NCI-H1694 treated with DMSO at 0.1 percent for 48 hours (cell line): Measurements from ENCODE around the gene NR5A1.

Experiments used
- DNase-seq: peaks from one replicate; lab custom pipeline; 2025; lab: John Stamatoyannopoulos, UW

Gene NR5A1

DNA sequence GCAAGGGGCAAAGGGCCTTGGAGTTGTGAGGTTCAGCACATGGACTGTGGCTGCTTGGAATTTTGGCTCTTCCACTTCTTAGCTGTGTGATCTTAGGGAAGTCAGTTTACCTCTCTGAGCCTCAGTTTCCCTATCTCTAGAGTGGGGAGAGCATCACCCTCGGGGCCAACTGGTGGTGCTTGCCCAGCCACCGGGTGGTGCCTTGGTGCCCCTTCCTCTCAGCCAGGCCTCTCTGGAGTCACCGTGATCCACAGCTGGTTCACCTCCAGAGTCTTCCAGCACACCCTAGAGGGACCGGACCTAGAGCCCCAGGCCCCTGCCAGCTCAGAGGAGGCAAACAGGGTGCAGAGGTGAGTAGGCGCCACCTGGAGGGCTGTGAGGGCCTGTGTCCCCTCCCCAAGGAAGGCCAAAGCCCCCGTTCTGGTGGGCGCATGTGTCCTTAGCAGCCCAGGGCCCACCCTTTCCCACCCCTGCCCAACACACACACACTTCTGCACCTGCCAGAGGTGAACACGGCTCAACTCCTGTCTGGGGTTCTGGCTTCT, 49.2 kb downstream of the NR5A1 start:
- DNase-seq, result no peak

DNA sequence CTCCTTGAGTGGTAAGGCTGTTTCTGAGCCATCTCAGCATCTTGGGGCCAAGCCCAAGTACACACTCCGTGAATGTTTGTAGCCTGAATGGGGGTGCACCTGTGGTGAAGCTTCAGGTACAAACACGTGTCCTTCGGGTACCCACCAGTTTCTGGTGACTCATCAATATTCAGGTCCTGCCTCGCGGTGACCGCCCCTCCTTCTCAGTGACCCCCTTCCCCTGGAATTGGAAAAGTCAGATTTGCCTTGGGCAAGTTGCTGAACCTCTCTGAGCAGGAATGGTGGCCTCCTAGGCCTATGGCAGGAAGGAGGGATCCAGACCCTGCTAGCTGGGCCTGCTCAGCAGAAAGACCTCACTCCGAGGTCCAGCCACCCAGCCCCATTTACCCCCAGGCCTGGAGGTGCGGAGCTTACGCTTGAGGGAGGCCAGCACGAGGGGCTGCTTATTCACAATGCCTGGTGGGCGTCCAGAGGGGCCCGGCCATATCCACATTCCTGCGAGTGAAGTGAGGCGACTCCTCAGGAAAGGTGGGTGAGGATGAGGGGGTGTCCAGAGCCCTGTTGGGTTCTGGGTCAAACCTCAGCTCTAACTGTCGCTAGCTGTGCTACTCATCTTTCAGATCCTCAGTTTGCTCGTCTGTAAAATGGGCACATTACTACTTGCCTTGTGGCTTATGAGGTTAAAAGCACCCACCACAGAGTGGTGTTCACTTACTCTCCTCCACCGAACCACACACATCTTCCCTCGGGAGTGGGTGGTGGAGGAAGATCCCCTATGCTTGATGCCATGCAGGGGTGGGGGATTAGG, 49.9 kb downstream of the NR5A1 start:
- no peak for DNase-seq

DNA sequence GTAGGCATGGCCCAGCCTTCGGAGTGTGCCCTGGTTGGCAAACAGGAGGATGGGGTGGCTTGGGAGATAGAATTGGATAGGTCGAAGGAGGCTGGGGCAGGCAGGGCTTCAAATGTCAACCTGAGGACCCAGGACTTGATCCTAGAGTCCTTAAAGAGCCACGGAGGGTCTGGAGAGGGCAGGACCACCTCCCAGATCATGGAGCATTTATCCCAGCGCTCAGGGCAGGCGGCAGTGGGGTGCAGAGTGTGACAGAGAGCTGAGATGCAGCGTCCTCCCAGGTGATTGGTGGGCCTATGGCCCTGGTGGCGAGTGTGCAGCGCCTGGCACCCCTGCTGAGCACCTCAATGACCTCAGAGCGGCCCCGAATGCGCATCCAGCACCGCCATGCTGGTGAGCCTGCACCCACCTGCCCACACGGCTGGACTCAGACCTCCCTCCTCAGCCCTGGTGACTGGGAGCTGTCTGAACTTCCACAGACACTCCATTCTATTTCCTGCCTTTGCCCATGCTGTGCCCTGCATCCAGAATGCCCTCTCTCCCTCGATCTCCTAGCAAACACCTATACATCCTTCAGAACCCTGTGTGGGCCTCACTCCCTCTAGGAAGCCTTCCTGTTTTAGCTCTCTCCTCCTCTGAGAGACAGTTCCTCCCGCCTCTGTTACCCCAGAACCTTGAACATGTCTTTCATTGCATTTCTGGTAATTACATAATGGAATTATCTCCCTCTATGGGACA, 50.7 kb downstream of the NR5A1 start:
- DNase-seq, result no peak

DNA sequence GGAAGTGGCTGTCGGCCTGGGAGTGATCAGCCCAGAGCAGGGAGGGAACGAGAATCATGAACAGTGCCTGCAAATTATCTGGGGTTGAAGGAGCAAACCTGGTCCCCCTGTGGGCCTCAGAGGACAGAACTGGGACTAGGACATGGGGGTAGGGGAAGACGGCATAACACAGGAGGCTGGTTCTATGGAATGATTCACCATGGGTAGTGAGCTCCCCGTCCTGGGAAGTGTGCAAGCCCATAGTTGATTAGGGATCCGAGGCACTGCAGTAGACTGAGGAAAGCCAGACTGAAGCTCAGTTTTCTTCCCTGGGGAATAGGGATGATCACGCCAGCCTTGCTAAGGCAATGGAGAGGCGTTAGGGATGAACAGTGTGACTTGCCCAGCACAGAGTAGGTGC, 51.4 kb downstream of the NR5A1 start:
- no peak for DNase-seq

DNA sequence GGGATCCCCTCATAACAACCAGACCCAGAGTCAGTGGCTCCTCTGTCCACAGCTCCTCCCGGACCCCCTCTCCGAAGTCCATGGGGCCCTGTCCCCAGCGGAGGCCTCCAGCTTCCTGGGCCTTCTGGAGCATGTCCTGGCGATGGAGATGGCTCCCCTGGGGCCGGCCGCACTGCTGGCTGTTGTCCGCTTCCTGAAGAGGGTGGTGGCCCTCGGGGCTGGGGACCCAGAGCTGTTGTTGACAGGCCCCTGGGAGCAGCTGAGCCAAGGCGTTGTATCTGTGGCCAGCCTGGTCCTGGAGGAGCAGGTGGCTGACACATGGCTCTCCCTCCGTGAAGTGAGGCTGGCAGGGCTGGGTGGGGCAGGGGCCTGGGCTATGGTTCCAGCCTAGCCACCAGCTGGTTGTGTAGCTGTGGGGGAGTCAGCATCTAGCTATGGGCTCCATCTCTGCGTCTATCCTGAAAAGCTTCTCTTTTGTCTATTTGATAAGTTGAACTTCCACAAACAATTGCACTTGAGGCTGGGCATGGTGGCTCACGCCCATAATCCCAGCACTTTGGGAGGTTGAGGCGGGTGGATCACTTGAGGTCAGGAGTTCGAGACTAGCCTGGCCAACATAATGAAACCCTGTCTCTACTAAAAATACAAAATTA, 52.3 kb downstream of the NR5A1 start:
- DNase-seq, result no peak

DNA sequence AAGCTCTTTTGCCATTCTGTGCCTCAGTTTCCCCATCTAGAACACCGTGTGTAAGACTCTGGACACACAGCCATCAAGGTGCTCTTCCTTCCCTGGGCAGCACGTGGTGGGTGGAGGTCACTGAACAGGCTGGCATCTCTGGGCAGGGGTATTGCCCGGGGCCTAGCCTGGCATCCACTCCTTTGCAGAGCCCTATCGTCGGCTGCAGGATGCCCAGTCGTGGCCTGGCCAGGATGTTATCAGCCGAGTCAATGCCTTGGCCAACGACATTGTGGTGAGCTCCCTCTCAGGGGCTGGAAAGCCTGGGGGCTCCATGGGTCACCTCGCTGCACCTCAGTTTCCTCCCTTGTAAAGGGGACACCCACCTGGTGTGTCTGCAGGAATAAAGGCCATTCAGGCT, 52.9 kb downstream of the NR5A1 start:
- DNase-seq, result no peak

DNA sequence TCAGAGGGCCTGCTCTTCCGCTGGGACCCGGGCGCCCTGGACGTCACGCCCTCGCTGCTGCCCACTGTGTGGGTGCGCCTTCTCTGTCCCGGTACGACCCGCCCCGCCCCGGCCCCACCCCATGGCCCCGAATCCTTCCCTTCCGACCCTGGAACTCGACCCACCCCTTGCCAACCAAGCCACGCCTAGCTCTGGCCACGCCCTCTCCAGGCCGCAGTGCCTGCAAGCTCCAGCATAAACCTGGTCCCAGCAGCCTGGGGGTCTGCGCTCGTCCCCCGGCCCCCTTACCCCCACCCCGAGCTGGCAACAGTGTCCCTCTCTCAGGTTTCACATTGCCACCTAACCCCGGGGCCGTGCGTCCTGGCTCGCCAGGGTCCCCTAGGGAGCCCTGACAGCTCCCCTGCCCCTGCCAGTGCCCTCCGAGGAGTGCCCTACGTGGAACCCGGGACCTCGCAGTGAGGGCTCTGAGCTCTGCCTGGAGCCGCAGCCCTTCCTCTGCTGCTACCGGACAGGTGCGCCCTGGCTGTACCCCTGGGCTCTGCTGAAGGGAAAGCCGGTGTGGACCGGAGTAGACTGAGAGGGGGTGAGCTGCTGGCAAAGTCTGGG, 53.5 kb downstream of the NR5A1 start:
- no peak for DNase-seq

DNA sequence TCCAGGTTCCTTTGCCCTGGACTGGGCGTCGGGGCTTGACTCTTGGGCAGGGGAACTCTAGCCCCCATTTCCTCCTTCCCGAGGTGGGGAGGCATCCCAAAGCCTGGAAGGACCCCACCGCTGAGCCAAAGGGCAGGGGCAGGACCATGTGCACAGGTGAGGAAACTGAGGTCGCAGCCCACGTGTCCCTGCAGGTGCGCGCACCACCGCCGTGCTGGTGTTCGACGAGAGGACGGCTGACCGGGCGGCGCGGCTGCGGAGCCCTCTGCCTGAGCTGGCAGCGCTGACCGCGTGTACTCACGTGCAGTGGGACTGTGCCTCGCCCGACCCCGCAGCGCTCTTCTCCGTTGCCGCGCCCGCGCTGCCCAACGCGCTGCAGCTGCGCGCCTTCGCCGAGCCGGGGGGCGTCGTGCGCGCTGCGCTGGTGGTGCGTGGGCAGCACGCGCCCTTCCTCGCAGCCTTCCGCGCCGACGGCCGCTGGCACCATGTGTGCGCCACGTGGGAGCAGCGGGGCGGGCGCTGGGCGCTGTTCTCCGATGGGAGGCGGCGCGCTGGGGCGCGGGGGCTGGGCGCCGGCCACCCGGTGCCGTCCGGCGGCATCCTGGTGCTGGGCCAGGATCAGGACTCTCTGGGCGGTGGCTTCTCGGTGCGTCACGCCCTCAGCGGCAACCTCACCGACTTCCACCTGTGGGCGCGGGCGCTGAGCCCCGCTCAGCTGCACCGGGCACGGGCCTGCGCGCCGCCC, 54.2 kb downstream of the NR5A1 start:
- DNase-seq, result no peak

DNA sequence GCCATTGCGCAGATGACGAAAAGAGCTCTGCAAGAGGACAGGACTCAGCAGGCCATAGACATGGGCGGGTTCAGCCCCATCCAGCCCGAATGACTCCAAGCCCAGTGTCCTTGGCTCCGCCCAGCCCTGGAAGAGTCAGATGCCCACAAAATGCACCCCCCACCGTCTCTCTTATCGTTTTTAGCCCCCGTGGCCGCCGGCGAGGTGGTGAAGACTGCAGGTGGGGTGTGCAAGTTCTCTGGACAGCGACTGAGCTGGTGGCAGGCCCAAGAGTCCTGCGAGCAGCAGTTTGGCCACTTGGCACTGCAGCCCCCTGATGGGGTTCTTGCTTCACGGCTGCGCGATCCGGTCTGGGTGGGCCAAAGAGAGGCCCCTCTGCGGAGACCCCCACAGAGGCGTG, 54.9 kb downstream of the NR5A1 start:
- no peak for DNase-seq

DNA sequence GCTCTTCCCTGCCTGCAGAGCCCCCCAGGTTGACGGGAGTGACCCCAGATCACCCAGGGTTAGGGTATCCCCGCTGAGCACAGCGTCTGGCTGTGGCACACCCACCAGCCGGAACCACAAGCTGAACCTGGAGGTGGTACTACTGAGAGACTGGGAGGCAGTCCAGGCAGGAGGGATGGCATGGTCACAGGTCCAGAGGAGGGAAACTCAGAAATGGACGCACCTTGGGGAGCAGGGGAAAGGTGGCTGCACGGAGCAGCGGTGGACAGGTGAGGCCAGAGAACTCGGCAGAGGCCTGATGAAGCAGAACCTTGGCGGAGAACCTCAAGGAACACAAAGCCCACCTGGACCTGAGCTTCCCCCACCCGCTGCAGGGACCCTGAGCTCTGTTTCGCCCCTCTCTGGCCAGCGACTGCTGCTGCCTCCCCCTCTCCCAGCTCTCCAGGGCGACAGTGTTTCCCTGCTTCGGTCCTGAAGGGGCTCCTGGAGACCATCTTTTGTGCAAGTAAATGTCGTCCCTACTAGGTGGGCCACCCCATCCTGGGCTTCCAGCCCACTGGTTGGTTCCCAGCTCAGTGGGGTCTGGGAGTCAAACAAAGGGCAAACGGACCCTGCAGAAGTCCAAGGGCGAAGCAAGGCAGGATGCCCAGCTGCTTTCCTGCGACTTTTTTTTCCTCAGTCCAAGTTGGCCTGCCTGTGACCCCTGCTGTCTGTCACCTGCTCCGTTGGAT, 56.1 kb downstream of the NR5A1 start:
- no peak for DNase-seq

DNA sequence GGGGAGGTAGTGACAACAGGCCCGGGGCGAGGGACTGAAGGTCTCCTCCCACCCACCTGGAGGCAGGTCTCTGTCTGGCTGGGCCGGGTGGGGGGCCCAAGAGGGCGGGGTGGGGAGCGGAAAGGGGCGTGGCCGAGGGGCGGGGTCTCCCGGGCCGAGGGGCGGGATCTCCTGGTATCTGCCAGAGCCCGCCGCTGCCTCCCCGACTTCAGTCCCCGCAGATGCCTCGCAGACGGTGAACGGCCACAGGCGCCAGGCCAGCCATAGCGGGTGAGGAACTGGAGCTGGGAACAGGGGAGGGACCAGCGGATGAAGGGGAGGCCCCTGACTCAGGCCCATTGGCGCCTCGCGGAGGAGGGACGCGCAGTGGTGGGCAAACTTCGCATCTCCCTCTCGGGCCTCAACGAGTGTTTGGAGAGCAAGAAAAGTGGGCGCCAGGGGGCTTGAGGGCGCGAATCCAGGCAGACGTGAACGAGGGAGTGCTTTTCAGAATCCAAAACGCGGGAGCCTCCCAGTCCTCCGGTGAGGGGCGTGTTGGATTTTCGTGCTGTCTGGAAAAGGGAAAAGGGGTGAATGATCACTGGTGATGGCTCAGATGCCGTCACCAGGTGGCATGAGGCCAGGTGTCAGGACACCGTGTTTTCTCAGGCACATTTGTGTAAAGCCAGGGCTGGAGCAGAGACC, 56.8 kb downstream of the NR5A1 start, which contains the start of gene ADGRD2:
ADGRD2 (plus strand) TSS at position 211 of the 684 bp plus-strand sequence. CDS start 1,216 bp downstream, outside the sequence.
- DNase-seq, result no peak

DNA sequence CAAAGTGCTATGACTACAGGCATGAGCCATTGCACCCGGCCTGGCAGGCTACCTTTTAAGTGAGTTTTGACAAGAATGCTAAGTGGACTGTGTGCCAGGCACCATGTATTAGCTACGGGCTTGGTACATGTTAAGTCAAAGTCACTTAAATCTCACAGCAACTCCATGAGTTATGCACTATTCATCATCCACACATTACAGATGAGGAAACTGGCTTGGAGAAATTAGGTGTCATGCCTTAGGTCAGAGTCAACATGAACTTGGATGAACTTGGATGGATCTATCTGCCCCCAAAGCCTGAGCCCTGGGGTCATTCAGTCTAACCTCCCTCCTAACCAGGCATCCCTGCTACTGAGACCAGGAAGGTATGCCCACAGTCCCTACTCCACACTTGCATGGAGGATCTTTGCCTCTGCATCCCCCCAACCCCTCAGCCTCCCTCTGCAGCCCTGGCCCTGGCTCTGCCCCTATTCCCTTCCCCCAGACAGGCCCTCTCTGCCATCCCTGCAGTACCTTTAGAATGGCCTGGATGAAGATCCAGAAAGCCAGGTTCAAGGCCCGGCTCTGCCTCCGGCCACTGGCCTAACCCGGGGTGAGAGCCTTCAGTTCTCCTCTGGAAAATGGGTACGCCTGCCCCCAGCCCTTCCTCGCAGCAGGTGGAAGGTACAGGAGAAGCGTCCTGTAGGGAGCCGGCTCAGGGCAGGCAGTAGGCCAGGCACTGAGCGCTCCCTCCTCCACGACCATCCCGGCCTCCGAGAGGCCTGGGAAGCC, 57.6 kb downstream of the NR5A1 start:
- DNase-seq, result no peak

DNA sequence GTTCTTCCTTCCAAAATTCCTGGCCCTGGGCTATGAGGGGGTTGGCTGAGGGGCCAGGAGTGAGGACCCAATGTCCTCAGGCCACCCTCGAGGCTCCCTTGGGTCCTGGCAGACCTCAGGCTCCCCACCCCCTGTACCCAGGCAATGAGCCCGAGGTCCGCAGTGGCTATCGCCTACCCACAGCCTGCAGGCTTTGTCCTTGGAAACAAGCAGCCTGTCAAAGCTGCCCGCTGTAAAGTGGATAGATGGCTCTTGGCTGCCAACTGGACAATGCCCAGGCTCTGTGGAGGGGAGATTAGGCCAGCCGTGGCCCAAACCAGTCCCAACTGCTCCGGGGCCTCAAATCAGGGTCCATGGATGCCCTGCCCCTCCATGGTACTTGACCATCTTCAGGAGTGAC, 59.2 kb downstream of the NR5A1 start:
- no peak for DNase-seq

DNA sequence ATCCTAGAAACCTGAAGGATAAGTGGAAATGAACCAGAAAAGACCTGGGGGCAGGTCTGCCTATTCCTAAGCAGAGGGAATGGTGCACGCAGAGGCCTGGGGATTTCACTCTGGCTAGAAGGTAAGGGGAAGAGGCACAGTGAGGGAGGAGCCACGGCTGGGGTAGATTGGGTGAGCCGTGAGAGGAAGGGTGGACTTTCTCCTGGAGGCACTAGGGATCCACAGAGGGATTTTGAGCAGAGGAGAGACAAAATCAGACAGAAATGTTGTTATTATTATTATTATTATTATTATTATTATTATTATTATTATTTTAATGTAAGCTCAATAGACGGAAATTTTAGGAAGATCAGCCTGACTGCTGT, 59.9 kb downstream of the NR5A1 start:
- no peak for DNase-seq

DNA sequence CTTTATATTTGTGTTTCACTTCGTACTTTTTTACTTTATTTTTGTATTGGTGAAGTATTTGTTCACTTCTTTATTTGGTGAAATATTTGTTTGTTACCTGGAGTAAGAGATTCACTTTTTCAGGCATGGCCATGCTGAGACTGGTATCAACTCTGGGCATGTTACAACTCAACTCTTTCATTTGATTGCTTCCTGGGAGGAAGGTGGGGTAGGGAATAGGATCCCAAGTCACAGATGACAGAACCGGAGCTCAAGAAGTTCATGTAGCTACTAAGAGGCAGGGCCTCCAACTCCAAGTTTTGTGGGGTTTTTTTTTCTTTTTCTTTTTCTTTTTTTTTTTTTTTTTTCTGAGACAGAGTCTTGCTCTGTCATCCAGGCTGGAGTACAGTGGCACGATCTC, 63.0 kb downstream of the NR5A1 start:
- DNase-seq, result no peak

DNA sequence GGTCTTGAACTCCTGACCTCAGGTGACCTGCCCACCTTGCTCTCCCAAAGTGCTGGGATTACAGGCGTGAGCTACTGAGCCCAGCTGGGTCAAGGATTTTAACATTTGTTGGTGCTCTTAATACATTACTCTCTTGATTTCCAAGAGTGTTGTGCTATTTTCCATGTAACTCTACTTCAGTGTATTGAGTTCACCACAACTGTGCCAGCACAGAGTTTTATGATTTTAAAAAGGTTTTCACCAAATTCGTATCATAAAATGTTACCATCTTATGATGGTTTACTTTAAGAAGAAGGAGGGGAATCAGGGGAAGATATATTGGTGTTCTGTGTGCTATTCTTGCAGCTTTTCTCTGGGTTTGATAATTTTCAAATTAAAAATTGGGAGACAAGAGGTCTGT, 63.6 kb downstream of the NR5A1 start:
- DNase-seq, result no peak

DNA sequence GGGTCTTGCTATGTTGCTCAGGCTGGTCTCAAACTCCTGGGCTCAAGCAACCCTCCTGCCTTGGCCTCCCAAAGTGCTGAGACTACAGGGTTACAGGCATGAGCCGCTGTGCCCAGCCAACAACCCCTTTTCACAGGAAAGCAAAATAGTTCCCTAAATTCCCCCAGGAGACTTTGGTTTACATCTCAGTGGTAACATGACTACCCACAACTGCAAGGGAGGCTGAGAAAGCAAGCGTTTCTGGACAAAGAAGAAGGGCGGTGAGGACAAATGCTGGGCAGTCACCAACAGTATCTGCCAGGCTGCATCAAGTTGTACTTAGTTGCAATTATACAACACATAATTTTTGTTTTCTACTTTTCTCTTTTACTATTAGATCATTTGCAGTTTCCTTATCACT, 64.4 kb downstream of the NR5A1 start:
- DNase-seq, result no peak

DNA sequence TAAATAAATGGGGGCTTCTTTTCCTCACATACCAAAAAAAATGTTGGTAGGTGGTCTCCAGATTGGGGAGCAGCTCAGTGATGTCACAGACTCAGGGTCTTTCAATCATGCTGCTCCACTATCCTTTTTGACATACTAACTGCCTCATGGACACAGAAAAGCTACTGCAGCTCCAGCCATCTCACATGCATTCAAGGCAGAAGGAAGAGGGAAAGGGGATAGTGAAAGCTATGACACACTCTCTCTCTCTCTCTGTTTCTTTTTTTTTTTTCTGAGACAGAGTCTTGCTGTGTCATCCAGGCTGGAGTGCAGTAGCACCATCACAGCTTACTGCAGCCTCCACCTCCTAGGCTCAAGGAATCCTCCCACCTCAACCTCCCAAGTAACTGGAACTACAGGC, 64.8 kb downstream of the NR5A1 start:
- DNase-seq, result no peak

DNA sequence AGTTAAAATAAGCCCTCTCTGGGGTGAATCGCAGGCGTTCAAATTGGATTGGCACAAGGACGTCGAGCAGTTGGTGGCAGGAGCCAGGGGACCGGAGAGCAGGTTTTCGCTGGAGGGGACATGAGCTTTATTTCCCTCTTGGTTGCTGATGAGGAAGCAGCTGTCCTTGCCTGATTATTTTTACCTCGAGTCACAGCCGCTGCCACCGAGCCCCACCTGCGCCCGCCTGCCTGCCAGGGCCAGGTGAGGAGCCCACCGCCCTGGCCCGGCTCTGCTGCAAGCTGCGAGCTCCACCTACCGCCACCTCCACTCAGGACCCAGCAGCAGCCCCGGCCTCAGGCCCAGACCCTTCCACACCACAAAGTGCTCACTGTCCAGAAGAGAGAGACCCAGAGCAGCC, 65.9 kb downstream of the NR5A1 start:
- no peak for DNase-seq

DNA sequence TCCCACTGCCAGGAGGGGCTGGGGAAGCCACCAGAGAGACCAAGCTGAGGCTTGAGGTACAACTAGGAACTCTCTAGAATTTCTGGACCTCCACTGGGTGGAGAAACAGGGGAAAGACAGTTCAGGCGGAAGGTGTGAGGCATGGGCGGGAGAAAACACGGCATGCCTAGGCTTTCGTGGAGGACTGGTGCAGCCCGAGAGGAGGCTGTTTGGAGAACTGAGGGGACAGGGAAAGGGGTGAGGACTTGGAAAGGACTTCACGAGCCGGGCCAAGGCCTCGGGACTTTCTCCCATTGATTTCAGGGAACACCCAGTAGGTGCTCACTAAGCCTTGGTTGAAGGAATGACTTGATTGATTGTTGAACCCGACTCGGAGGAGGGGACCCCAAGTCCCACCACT, 66.4 kb downstream of the NR5A1 start:
- no peak for DNase-seq
